ENCODE results near the gene FNDC3B. TPM values are rescaled to one million over a fixed set of nuclear protein-coding genes. Genes with fewer than 3 reads are reported as not detected.

The FNDC3B gene
- total and polyA plus RNA-seq, 2 donors (not counting 1 experiment from before 2014, with no cell fraction given): 1.2 to 9.2 TPM

GRCh38 chr3:172140499-172141391 lies 101.4 kb downstream of the FNDC3B start:
- H3K4me2 ChIP-seq (replicated peaks; ENCODE audit: low read depth, low read length, poor library complexity, severe bottlenecking): no peak overlapping the region
- no peak overlapping the region for H2AFZ ChIP-seq (ENCODE audit: insufficient read depth, low read depth, low read length, poor library complexity, severe bottlenecking)
- H3K4me1 Mint-ChIP-seq: peaks cover 21% of the 10 kb centered on the region
- H3K4me1 ChIP-seq (ENCODE audit: control insufficient read depth in 2 of 2, insufficient read depth in 2 of 2, low read length in 2 of 2): peaks cover 10 to 20% of the 10 kb centered on the region in 2 donors
- peaks cover 34% of the 10 kb centered on the region for H3K27me3 Mint-ChIP-seq
- no peak overlapping the region for H3K4me3 ChIP-seq (ENCODE audit: control extremely low read depth in 1 of 5, extremely low read depth in 1 of 5, insufficient read depth in 1 of 5, low read depth in 2 of 5, low read length in 4 of 5)
- no peak overlapping the region for H3K4me3 Mint-ChIP-seq
- H3K36me3 ChIP-seq (replicated peaks in 1 of 2; ENCODE audit: control extremely low read depth in 1 of 2, control insufficient read depth in 1 of 2, extremely low read depth in 1 of 2, insufficient read depth in 2 of 2, low read length in 1 of 2): no peaks in the 10 kb centered on the region
- CTCF ChIA-PET: interaction anchor here (1.0 kb wide), 1 partner anchor 33 kb away, joined by 3 read pairs; no protein-coding TSS in a partner anchor
- no peaks in the 10 kb centered on the region for H3K9me3 ChIP-seq (ENCODE audit: control extremely low read depth in 1 of 3, control insufficient read depth in 2 of 3, insufficient read depth in 1 of 3, low read length in 2 of 3)
- peaks cover 0 to 20% (median 7%) of the 10 kb centered on the region in 4 experiments for H3K27me3 ChIP-seq (replicated peaks in 1 of 4; ENCODE audit: control extremely low read depth in 1 of 4, control insufficient read depth in 3 of 4, insufficient read depth in 4 of 4, low read length in 3 of 4)
- POLR2A ChIA-PET: no interaction called here
- no peaks in the 10 kb centered on the region for H4K20me1 ChIP-seq (ENCODE audit: control insufficient read depth, insufficient read depth, low read length, poor library complexity, severe bottlenecking)
- H3K27ac Mint-ChIP-seq: no peak overlapping the region
- H3K9ac ChIP-seq (ENCODE audit: low read length): no peak overlapping the region
- no peak for ATAC-seq (ENCODE audit: low read depth)
- intact Hi-C loops (cut with micrococcal nuclease): no loop called here
- no peaks in the 10 kb centered on the region for H3K9me3 Mint-ChIP-seq (ENCODE audit: insufficient read depth)
- H3K79me2 ChIP-seq (ENCODE audit: control insufficient read depth, insufficient read depth, low read length): no peaks in the 10 kb centered on the region
- 81% methylated on average over 5 of the region's 7 CpGs for WGBS (ENCODE audit: insufficient coverage)
- H3K27ac ChIP-seq (ENCODE audit: low read length in 2 of 2): no peak overlapping the region
- DNase-seq: no peak
- TF ChIP-seq, protein P1, sequence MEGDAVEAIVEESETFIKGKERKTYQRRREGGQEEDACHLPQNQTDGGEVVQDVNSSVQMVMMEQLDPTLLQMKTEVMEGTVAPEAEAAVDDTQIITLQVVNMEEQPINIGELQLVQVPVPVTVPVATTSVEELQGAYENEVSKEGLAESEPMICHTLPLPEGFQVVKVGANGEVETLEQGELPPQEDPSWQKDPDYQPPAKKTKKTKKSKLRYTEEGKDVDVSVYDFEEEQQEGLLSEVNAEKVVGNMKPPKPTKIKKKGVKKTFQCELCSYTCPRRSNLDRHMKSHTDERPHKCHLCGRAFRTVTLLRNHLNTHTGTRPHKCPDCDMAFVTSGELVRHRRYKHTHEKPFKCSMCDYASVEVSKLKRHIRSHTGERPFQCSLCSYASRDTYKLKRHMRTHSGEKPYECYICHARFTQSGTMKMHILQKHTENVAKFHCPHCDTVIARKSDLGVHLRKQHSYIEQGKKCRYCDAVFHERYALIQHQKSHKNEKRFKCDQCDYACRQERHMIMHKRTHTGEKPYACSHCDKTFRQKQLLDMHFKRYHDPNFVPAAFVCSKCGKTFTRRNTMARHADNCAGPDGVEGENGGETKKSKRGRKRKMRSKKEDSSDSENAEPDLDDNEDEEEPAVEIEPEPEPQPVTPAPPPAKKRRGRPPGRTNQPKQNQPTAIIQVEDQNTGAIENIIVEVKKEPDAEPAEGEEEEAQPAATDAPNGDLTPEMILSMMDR (IDR thresholded peaks at IDR 0.05): no peak
- TF ChIP-seq EZH2 (IDR thresholded peaks at IDR 0.05; ENCODE audit: borderline replicate concordance, insufficient read depth, low read depth, low read length, poor library complexity, severe bottlenecking): no peak

All from B cell (primary cell).